ENCODE results near the gene ZSCAN20.
A peak's percentile ranks its signal among the peaks of the same experiment; 100 is the strongest.

DNA sequence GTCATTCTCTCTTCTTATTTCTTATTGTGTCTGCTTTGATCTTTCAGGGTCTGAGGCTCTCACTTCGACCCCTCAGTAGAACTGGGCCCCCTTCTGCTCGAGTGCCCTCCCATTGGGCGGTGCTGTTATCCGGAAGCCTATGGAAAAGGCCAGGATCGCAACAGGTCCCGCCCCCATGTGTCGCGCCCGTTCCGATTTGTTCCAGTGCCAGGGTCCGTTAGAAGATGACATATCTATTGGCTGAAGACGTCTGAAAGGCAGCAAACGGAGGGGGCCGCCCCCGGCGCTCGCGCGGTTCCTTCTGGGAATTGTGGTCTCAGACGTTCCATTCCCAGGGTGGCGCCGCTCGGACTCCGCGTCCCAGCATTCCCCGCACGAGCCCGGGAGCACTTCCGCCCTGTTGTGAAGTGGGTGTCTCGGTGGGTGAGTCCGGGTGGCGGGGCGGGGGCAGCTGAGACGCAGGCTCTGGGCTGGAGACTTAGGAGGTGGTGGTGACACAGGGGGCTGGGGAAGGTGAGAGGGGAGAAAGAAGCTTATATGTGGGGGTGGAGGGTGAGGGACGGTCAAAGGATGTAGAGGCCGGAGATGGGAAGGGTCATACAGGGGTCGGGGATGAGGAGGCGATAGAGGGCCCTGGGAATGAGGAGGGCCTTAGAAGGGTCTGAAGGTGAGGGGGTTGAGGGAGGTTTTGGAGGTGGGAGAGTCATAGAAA is at the start of gene ZSCAN20:
- TF ChIP-seq, protein P1, sequence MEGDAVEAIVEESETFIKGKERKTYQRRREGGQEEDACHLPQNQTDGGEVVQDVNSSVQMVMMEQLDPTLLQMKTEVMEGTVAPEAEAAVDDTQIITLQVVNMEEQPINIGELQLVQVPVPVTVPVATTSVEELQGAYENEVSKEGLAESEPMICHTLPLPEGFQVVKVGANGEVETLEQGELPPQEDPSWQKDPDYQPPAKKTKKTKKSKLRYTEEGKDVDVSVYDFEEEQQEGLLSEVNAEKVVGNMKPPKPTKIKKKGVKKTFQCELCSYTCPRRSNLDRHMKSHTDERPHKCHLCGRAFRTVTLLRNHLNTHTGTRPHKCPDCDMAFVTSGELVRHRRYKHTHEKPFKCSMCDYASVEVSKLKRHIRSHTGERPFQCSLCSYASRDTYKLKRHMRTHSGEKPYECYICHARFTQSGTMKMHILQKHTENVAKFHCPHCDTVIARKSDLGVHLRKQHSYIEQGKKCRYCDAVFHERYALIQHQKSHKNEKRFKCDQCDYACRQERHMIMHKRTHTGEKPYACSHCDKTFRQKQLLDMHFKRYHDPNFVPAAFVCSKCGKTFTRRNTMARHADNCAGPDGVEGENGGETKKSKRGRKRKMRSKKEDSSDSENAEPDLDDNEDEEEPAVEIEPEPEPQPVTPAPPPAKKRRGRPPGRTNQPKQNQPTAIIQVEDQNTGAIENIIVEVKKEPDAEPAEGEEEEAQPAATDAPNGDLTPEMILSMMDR (IDR thresholded peaks at IDR 0.05): peak; percentile 4
- TF ChIP-seq EZH2 (IDR thresholded peaks at IDR 0.05): no peak
- TF ChIP-seq EZH2phosphoT487 (IDR thresholded peaks at IDR 0.05): no peak
